ENCODE data around the gene CHD3. TPM values are rescaled to one million over a fixed set of nuclear protein-coding genes. Genes with fewer than 3 reads are reported as not detected.

CHD3 gene
- total and polyA plus RNA-seq, 2 of the 13 experiments (the other 11 are each of a cell fraction or from before 2014, with no cell fraction given), result 2.7 to 3.7 TPM

DNA sequence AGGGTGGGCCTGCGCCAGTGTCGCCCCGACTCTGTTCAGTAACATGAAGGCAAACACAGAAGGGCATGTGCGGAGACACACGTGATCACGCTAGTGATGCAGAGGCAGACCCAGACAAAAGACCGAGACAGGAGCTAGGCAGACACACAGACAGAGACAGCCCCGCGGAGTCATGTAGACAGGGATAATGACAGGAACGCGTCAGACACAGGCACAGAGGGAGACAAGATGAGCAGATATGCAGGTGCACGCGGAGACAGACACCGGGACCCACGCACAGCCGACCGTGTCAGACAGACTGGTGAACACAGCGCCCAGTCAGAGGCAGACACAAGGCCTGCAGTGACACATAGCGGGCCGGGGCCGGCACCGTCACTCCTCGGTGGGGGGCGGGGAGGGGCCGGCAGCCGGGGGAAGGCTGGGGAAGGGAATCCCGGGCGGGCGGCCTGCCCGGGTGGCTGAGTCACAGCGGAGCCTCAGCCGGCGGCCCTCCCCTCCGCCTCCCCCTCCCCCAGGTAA is 47.1 kb upstream of the CHD3 start (continued):
- TF ChIP-seq, protein P1, sequence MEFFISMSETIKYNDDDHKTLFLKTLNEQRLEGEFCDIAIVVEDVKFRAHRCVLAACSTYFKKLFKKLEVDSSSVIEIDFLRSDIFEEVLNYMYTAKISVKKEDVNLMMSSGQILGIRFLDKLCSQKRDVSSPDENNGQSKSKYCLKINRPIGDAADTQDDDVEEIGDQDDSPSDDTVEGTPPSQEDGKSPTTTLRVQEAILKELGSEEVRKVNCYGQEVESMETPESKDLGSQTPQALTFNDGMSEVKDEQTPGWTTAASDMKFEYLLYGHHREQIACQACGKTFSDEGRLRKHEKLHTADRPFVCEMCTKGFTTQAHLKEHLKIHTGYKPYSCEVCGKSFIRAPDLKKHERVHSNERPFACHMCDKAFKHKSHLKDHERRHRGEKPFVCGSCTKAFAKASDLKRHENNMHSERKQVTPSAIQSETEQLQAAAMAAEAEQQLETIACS (CRISPR knock-in tag; IDR thresholded peaks at IDR 0.05), result 0 out of 2 replicates have a peak, but pooled peaks have one; percentile 19
- TF ChIP-seq NRL (CRISPR knock-in tag; IDR thresholded peaks at IDR 0.05; ENCODE audit: borderline replicate concordance) (0 out of 2 replicates have a peak, but pooled peaks have one; percentile 11), THYN1 (CRISPR knock-in tag; IDR thresholded peaks at IDR 0.05; ENCODE audit: borderline replicate concordance, low read depth) (no peak), POLR2G (IDR thresholded peaks at IDR 0.05; ENCODE audit: low read depth, low read length) (peak; percentile 11; the same call in 1 of the 2 replicates), NCOA2 (CRISPR knock-in tag; IDR thresholded peaks at IDR 0.05) (no peak; the same call in 1 of the 2 replicates), ELF4 (CRISPR knock-in tag; IDR thresholded peaks at IDR 0.05; ENCODE audit: borderline replicate concordance) (no peak), ZNF256 (CRISPR knock-in tag; conservative IDR thresholded peaks at IDR 0.05) (no peak), CHD2 (IDR thresholded peaks at IDR 0.05; ENCODE audit: low read depth, low read length) (no peak), KDM4B (CRISPR knock-in tag; IDR thresholded peaks at IDR 0.05) (no peak), ZNF766 (CRISPR knock-in tag; IDR thresholded peaks at IDR 0.05; ENCODE audit: borderline replicate concordance) (no peak), ZBTB7B (CRISPR knock-in tag; IDR thresholded peaks at IDR 0.05) (0 out of 2 replicates have a peak, but pooled peaks have one; percentile 3), ARNT2 (CRISPR knock-in tag; IDR thresholded peaks at IDR 0.05; ENCODE audit: low read depth) (peak; percentile 47; the same call in 1 of the 2 replicates), ZNF891 (CRISPR knock-in tag; IDR thresholded peaks at IDR 0.05) (no peak), FOXA1 (IDR thresholded peaks at IDR 0.05) (no peak), FOXA1 (CRISPR knock-in tag; IDR thresholded peaks at IDR 0.05) (0 out of 2 replicates have a peak, but pooled peaks have one; percentile 10), MIXL1 (CRISPR knock-in tag; IDR thresholded peaks at IDR 0.05) (0 out of 2 replicates have a peak, but pooled peaks have one; percentile 6), ZNF558 (CRISPR knock-in tag; IDR thresholded peaks at IDR 0.05; ENCODE audit: borderline replicate concordance) (no peak)
- TF ChIP-seq, protein P2, sequence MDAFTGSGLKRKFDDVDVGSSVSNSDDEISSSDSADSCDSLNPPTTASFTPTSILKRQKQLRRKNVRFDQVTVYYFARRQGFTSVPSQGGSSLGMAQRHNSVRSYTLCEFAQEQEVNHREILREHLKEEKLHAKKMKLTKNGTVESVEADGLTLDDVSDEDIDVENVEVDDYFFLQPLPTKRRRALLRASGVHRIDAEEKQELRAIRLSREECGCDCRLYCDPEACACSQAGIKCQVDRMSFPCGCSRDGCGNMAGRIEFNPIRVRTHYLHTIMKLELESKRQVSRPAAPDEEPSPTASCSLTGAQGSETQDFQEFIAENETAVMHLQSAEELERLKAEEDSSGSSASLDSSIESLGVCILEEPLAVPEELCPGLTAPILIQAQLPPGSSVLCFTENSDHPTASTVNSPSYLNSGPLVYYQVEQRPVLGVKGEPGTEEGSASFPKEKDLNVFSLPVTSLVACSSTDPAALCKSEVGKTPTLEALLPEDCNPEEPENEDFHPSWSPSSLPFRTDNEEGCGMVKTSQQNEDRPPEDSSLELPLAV (CRISPR knock-in tag; conservative IDR thresholded peaks at IDR 0.05; ENCODE audit: low read depth), result no peak
- TF ChIP-seq, protein P3, sequence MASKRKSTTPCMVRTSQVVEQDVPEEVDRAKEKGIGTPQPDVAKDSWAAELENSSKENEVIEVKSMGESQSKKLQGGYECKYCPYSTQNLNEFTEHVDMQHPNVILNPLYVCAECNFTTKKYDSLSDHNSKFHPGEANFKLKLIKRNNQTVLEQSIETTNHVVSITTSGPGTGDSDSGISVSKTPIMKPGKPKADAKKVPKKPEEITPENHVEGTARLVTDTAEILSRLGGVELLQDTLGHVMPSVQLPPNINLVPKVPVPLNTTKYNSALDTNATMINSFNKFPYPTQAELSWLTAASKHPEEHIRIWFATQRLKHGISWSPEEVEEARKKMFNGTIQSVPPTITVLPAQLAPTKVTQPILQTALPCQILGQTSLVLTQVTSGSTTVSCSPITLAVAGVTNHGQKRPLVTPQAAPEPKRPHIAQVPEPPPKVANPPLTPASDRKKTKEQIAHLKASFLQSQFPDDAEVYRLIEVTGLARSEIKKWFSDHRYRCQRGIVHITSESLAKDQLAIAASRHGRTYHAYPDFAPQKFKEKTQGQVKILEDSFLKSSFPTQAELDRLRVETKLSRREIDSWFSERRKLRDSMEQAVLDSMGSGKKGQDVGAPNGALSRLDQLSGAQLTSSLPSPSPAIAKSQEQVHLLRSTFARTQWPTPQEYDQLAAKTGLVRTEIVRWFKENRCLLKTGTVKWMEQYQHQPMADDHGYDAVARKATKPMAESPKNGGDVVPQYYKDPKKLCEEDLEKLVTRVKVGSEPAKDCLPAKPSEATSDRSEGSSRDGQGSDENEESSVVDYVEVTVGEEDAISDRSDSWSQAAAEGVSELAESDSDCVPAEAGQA (IDR thresholded peaks at IDR 0.05; ENCODE audit: low read depth), result no peak
- TF ChIP-seq, protein P3 (CRISPR knock-in tag; IDR thresholded peaks at IDR 0.05; ENCODE audit: borderline replicate concordance), result no peak
- TF ChIP-seq, protein P4, sequence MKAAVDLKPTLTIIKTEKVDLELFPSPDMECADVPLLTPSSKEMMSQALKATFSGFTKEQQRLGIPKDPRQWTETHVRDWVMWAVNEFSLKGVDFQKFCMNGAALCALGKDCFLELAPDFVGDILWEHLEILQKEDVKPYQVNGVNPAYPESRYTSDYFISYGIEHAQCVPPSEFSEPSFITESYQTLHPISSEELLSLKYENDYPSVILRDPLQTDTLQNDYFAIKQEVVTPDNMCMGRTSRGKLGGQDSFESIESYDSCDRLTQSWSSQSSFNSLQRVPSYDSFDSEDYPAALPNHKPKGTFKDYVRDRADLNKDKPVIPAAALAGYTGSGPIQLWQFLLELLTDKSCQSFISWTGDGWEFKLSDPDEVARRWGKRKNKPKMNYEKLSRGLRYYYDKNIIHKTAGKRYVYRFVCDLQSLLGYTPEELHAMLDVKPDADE (CRISPR knock-in tag; IDR thresholded peaks at IDR 0.05), result no peak
